AG10803 (cell line): ENCODE data around the gene OSBPL2.

Experiments
- DNase-seq: peaks from one replicate; pipeline ENCODE4 v3.0.0; 2010; ENCODE audit warnings: low read depth
- H3K4me3 ChIP-seq: 2 replicates; pipeline ENCODE4 v1.5.1; 2011; ENCODE audit warnings: mild to moderate bottlenecking, low read length, control low read depth
- TF ChIP-seq, protein P1 (sequence below): conservative IDR thresholded peaks from 2 replicates; pipeline ENCODE4 v1.5.1; 2011; ENCODE audit warnings: mild to moderate bottlenecking, low read length, control low read depth, inconsistent platforms

Gene OSBPL2

DNA sequence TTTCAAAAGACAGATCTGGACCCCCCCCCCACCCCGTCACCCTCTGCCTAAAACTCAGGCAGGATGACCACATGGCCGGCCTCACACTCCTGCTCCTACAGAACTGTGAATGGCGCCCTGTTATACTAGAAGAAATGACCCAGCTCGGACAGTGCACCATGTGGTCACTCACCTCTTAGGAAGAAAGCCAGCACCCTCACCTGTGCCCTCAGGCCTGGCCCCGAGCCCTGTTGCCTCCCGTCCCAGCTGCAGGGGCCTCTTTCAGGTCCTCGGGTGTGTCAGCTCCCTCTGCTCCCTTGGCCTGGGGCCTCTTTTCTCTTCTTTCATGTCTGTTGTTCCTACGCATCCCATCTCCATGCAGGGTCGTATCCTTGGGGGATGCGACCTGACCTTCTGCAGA lies 23.7 kb downstream of the OSBPL2 start:
- TF ChIP-seq, protein P1, sequence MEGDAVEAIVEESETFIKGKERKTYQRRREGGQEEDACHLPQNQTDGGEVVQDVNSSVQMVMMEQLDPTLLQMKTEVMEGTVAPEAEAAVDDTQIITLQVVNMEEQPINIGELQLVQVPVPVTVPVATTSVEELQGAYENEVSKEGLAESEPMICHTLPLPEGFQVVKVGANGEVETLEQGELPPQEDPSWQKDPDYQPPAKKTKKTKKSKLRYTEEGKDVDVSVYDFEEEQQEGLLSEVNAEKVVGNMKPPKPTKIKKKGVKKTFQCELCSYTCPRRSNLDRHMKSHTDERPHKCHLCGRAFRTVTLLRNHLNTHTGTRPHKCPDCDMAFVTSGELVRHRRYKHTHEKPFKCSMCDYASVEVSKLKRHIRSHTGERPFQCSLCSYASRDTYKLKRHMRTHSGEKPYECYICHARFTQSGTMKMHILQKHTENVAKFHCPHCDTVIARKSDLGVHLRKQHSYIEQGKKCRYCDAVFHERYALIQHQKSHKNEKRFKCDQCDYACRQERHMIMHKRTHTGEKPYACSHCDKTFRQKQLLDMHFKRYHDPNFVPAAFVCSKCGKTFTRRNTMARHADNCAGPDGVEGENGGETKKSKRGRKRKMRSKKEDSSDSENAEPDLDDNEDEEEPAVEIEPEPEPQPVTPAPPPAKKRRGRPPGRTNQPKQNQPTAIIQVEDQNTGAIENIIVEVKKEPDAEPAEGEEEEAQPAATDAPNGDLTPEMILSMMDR = no peak
- no peak overlapping the region for H3K4me3 ChIP-seq
- no peak for DNase-seq

DNA sequence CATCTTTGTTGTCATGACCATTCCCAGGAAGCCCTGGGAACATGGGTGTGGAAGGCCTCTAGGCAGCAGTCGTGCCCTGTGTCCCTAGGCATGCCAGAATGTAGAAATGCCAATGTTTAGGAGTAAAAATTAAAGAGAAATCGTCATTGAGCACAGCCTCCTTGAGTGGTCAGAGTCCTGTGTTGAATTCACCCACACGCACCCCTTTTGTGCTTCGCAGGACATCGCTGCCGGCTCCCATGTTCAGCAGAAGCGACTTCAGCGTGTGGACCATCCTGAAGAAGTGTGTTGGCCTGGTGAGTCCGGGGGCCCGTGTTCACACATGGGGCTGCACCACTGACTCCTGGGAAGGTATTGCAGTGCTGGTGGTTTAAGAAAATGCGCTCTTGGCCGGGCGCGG lies 25.1 kb downstream of the OSBPL2 start:
- TF ChIP-seq, protein P1 = no peak
- DNase-seq = no peak
- no peak overlapping the region for H3K4me3 ChIP-seq

DNA sequence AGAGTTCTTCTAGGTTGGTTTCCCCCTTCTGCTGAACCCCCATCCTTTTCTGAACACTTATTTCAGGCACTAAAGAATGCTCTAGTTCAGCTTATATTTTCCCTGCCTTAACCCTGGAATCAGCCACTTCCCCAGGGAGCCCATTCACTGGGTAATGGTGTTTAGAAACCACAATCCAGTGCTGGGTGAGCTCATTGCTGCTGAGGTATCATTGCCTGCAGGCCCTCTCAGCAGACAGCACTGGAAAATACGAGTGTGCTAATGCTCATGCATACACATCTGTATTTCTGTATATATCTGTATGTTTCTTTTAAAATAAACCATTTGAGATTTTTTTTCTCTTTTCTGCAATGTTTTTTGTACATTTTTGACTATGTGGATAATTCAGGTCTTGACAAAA lies 27.0 kb downstream of the OSBPL2 start:
- no peak for DNase-seq
- TF ChIP-seq, protein P1 = no peak
- H3K4me3 ChIP-seq = no peak overlapping the region

DNA sequence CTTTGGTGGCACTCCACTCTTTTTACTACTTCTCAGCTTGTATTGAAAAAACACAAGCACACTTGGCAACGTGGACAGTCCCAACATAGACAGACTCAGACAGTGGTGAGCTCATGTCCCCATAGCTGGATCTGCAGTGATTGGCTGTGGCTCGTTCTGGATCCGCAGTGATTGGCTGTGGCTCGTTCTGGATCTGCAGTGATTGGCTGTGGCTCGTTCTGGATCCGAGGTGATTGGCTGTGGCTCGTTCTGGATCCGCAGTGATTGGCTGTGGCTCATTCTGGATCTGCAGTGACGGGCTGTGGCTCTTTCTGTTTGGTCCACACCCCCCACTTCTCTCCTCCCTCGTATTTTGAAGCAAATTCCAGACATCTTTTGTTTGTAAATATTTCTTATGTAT lies 28.0 kb downstream of the OSBPL2 start:
- DNase-seq = no peak
- no peak overlapping the region for H3K4me3 ChIP-seq
- TF ChIP-seq, protein P1 = no peak

DNA sequence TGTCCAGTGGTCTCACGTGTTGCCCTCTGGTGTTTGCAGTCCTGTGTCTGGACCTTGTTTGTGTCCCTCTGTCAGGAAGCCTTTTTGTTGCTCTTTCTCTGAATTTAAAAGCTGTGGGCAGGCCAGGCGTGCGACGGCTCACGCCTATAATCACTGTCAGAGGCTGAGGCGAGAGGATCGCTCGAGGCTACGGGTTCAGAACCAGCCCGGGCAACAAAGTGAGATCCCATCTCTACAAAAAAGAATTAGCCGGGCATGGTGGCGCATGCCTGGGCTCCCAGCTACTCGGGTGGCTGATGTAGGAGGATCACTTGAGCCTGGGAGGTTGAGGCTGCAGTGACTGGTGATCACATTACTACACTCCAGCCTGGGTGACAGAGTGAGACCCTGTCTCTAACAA lies 28.5 kb downstream of the OSBPL2 start:
- TF ChIP-seq, protein P1 = no peak
- no peak overlapping the region for H3K4me3 ChIP-seq
- DNase-seq = no peak

DNA sequence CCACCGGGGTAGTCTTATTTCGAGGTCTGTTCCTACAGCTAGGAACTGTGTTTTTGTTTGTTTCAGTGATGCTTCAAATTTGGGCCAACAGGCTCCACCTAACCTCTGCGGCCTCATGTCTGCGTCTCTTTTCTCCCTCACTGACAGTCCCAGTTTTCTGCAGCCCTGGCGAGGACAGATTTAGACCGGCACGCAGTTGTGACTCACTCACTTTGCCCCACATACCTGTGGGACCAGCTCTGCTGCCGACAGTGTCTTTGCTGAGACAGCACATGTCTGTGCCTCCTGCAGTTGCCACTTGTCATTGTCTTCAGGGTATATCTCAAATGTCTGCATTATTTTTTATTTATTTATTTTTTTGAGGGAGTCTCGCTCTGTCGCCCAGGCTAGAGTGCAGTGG lies 29.2 kb downstream of the OSBPL2 start:
- DNase-seq = no peak
- H3K4me3 ChIP-seq = no peak overlapping the region
- TF ChIP-seq, protein P1 = no peak

DNA sequence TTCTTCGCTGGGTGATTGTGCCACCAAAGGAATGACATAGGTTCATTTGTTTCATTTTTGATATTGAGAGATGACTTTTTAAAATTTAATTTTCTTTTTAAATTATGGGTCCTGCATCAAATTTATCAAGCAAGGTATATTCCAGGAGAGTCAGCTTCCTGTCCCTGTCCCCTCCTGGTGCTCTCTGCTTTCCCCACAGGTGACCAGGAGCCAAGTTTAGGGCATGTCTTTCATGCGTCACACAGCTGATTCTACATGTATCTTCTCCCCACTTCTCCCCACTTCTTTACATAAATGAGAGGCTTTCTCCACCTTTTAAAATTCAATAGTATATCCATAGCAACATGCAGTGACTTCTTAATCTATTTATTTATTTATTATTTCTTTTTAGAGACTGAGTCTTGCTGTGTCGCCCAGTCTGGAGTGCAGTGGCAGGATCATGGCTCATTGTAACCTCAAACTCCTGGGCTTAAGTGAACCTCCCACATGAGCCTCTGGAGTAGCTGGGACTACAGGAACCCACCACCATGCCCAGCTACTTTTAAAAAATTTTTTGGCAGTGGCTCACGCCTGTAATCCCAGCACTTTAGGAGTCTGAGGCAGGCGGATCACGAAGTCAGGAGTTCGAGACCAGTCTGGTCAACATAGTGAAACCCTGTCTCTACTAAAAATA lies 30.0 kb downstream of the OSBPL2 start:
- no peak for DNase-seq
- TF ChIP-seq, protein P1 = no peak
- H3K4me3 ChIP-seq = no peak overlapping the region
